B cell (primary cell): ENCODE results near the gene MLEC. TPM values are rescaled to one million over a fixed set of nuclear protein-coding genes. Genes with fewer than 3 reads are reported as not detected.

Experiments
- ATAC-seq: fragments of 200-7000 bp; cut with Tn5 transposase; one replicate; pipeline ENCODE4 v1.10.0; 2021; ENCODE audit warnings: low read depth, mild to moderate bottlenecking, moderate number of reproducible peaks, moderate library complexity
- CTCF ChIA-PET: fragments of 350-600 bp; sonication (Branson Sonifier 250); formaldehyde crosslinking; loops from one replicate; lab custom pipeline; 2021; ENCODE audit warnings: antibody characterized with exemption, inconsistent platforms; lab: Charles Lee
- POLR2A ChIA-PET: fragments of 350-600 bp; sonication (Branson Sonifier 250); formaldehyde crosslinking; loops from one replicate; lab custom pipeline; 2021; ENCODE audit warnings: antibody characterized with exemption; lab: Charles Lee
- DNase-seq: peaks from one replicate; pipeline ENCODE4 v3.0.0; 2013
- H2AFZ ChIP-seq: 2 replicates; pipeline ENCODE4 v1.6.1; 2012; ENCODE audit warnings: mild to moderate bottlenecking, low read depth, low read length; ENCODE audit not compliant: insufficient read depth, poor library complexity, severe bottlenecking
- H3K27ac ChIP-seq, 2 donors: 1 replicate in 1 of 2; 2 replicates in 1 of 2; pipeline ENCODE4 v1.5.1; 2012 to 2013; ENCODE audit warnings: low read length in 2 of 2, mild to moderate bottlenecking in 2 of 2, moderate library complexity in 1 of 2
- H3K27me3 ChIP-seq, 4 experiments: fragments of 200-600 bp in 1 of 4; sonication (generic) in 1 of 4; replicated peaks in 1 of 4; 1 replicate in 2 of 4; 2 replicates in 2 of 4; pipeline versions ENCODE4 v1.6.1 to v1.7.0; 2013 to 2016; ENCODE audit warnings: low read length in 3 of 4, mild to moderate bottlenecking in 2 of 4, mixed read lengths in 1 of 4, moderate library complexity in 1 of 4; ENCODE audit not compliant: insufficient read depth in 4 of 4, control insufficient read depth in 3 of 4; ENCODE audit errors: control extremely low read depth in 1 of 4
- H3K36me3 ChIP-seq, 2 experiments: replicated peaks in 1 of 2; 1 replicate in 1 of 2; 2 replicates in 1 of 2; pipeline versions ENCODE4 v1.6.1 to v1.7.1; 2013; ENCODE audit warnings: low read length in 1 of 2; ENCODE audit not compliant: insufficient read depth in 2 of 2, control insufficient read depth in 1 of 2; ENCODE audit errors: control extremely low read depth in 1 of 2, extremely low read depth in 1 of 2
- H3K4me1 ChIP-seq, 2 donors: fragments of 200-600 bp in 1 of 2; sonication (generic) in 1 of 2; 1 replicate in 1 of 2; 2 replicates in 1 of 2; pipeline versions ENCODE4 v1.5.1 to v1.6.1; 2013 to 2017; ENCODE audit warnings: low read length in 2 of 2; ENCODE audit not compliant: control insufficient read depth in 2 of 2, insufficient read depth in 2 of 2
- H3K4me2 ChIP-seq: replicated peaks from 2 replicates; pipeline ENCODE3; 2012; ENCODE audit warnings: mild to moderate bottlenecking, low read depth, low read length; ENCODE audit not compliant: poor library complexity, severe bottlenecking
- H3K4me3 ChIP-seq, 5 experiments: fragments of 200-600 bp in 1 of 5; sonication (generic) in 1 of 5; 1 replicate in 3 of 5; 2 replicates in 2 of 5; pipeline versions ENCODE4 v1.5.1 to v1.7.0; 2011 to 2016; ENCODE audit warnings: low read length in 4 of 5, mild to moderate bottlenecking in 4 of 5, low read depth in 2 of 5, control low read depth in 1 of 5, moderate library complexity in 1 of 5; ENCODE audit not compliant: insufficient read depth in 1 of 5; ENCODE audit errors: control extremely low read depth in 1 of 5, extremely low read depth in 1 of 5
- H3K79me2 ChIP-seq: fragments of 200-600 bp; sonication (generic); one replicate; pipeline ENCODE4 v1.6.0; 2016; ENCODE audit warnings: low read length; ENCODE audit not compliant: control insufficient read depth, insufficient read depth
- H3K9ac ChIP-seq: fragments of 200-600 bp; sonication (generic); 2 replicates; pipeline ENCODE4 v1.6.1; 2017; ENCODE audit warnings: mild to moderate bottlenecking, low read length, moderate library complexity
- H3K9me3 ChIP-seq, 3 donors: one replicate each; pipeline versions ENCODE4 v1.6.1 to v1.7.1; 2013; ENCODE audit warnings: low read length in 2 of 3; ENCODE audit not compliant: control insufficient read depth in 2 of 3, insufficient read depth in 1 of 3; ENCODE audit errors: control extremely low read depth in 1 of 3
- H4K20me1 ChIP-seq: 2 replicates; pipeline ENCODE4 v1.6.0; 2012; ENCODE audit warnings: mild to moderate bottlenecking, low read length; ENCODE audit not compliant: insufficient read depth, control insufficient read depth, poor library complexity, severe bottlenecking
- H3K27ac Mint-ChIP-seq: one replicate; pipeline ENCODE4 v1.8.0; 2021; ENCODE audit warnings: mixed read lengths
- H3K27me3 Mint-ChIP-seq: one replicate; pipeline ENCODE4 v1.8.0; 2021; ENCODE audit warnings: mixed read lengths
- H3K4me1 Mint-ChIP-seq: one replicate; pipeline ENCODE4 v1.8.0; 2021; ENCODE audit warnings: mixed read lengths
- H3K4me3 Mint-ChIP-seq: one replicate; pipeline ENCODE4 v1.8.0; 2021; ENCODE audit warnings: mixed read lengths
- H3K9me3 Mint-ChIP-seq: one replicate; pipeline ENCODE4 v1.8.0; 2022; ENCODE audit warnings: mixed read lengths; ENCODE audit not compliant: insufficient read depth
- CTCF ChIP-seq: fragments of 200-600 bp; IDR thresholded peaks from one replicate; pipeline ENCODE4 v1.8.0; 2022; ENCODE audit warnings: antibody characterized with exemption, mild to moderate bottlenecking
- EZH2 ChIP-seq: IDR thresholded peaks from 2 replicates; pipeline ENCODE4 v1.6.1; 2012; ENCODE audit warnings: borderline replicate concordance, low read depth, mild to moderate bottlenecking, moderate library complexity, low read length; ENCODE audit not compliant: insufficient read depth, poor library complexity, severe bottlenecking
- WGBS: methylation state at CpG from one replicate; pipeline ENCODE4 v1.1.5; 2013; ENCODE audit warnings: missing lambda C conversion rate; ENCODE audit not compliant: insufficient coverage; 5-methylcytosine and 5-hydroxymethylcytosine counted together
- intact Hi-C: fragments of 100-400 bp; cut with micrococcal nuclease; formaldehyde crosslinking; loops from one replicate; pipeline ENCODE4 v1.10.0; 2022
- polyA plus RNA-seq: library from polyadenylated mRNA; depleted of rRNA; stranded (reverse); fragments of >200 nt; gene quantifications from 2 replicates; pipeline ENCODE4 v1.2.3, GENCODE V29; 2012
- total RNA-seq, 2 donors: library from RNA; stranded (reverse); fragments of 120-200 nt in 1 of 2; gene quantifications; 1 replicate in 1 of 2; 2 replicates in 1 of 2; pipeline versions ENCODE4 v1.2.3 to v1.2.4, GENCODE V29; 2013 to 2022

The MLEC gene
- total and polyA plus RNA-seq, 2 donors (not counting 1 experiment from before 2014, with no cell fraction given): 5.5 to 52.6 TPM

GRCh38 chr12:120735181-120735580 lies 48.2 kb downstream of the MLEC start:
- H3K27ac Mint-ChIP-seq: no peak overlapping the region

More at GRCh38 chr12:120735181-120735580, 48.2 kb downstream of the MLEC start:
- no peaks in the 10 kb centered on the region for H3K27me3 Mint-ChIP-seq
- intact Hi-C loops: no loop called here
- Histone ChIP-seq H3K9ac (no peak overlapping the region), H3K27me3 (no peaks in the 10 kb centered on the region), H4K20me1 (no peaks in the 10 kb centered on the region), H3K36me3 (peaks cover 0 to 3% of the 10 kb centered on the region in 2 experiments), H3K27ac (no peak overlapping the region), H2AFZ (no peak overlapping the region), H3K4me1 (no peaks in the 10 kb centered on the region), H3K79me2 (no peaks in the 10 kb centered on the region), H3K9me3 (no peaks in the 10 kb centered on the region), H3K4me3 (no peak overlapping the region), H3K4me2 (no peak overlapping the region)
- ATAC-seq: no peak
- no peak for DNase-seq
- WGBS: no CpG with 5 or more reads among the region's 3 CpGs
- CTCF ChIA-PET: no interaction called here
- POLR2A ChIA-PET: interaction anchor here (0.7 kb wide), 2 partner anchors 36 to 299 kb away, joined by 6 to 7 read pairs; no protein-coding TSS in a partner anchor
- no peaks in the 10 kb centered on the region for H3K9me3 Mint-ChIP-seq
- H3K4me3 Mint-ChIP-seq: no peak overlapping the region
- no peak for TF ChIP-seq CTCF
- no peak for TF ChIP-seq EZH2
- H3K4me1 Mint-ChIP-seq: no peaks in the 10 kb centered on the region
